ENCODE measurements around the gene CAPN12.

Gene CAPN12

DNA sequence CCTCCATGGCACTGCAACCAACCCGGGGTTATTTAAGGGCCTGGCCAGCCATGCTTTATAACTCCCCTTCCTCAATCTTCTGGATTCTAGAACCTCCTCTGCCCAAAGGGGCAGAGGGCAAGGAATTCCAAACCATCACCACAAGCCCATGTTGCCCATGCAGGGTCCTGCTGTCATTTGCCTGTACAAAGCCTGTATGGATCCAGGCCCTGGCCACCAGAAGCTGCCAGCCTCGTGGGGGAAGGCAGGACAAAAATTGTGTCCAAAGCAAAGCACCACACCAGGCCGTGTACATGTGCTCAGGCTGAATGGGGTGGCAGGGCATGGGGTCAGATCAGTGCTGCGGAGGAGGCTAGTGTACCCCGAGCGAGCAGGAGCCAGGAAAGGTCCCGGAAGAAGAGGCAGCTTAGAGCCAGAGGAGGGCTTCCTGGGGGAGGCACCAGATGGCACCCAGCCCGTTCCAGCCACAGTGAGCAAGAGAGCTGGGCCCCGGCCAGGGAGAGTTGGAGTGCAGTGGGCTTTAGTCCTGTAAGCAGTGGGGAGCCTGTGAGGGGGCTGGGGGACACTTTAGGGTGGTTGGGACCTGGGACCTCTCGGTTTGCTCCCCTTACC lies 35.8 kb downstream of the CAPN12 start:
- no peak for FAIRE-seq

GRCh38 chr19:38707512-38708114 lies 36.7 kb downstream of the CAPN12 start:
- FAIRE-seq, result no peak

GRCh38 chr19:38706792-38707511 lies 37.3 kb downstream of the CAPN12 start:
- FAIRE-seq, result no peak

GRCh38 chr19:38705197-38706019 lies 38.9 kb downstream of the CAPN12 start:
- no peak for FAIRE-seq

DNA sequence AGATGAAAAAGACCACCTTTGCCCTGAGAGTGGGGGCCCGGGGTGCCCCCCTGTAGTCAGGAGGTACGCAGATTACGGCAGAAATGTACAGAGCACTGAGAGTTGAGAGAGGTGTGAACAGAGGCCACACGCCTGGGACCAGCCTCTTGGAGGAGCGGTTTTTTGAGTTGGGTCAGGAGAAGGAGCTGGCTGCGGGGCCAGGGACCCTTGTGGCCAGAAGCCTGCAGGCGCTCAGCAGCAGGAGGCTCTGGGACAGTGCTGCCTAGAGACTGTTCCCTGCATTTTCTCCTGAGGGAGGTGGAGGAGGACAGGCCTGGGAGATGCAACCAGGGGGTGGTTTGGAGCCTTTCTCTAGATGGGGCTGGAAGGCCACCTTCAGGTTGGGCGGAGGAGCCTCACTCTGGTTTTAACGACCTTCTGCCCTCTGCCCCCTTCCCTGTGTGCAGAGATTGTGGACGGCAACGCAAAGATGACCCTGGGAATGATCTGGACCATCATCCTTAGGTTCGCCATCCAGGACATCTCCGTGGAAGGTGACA lies 39.7 kb downstream of the CAPN12 start:
- no peak for FAIRE-seq

DNA sequence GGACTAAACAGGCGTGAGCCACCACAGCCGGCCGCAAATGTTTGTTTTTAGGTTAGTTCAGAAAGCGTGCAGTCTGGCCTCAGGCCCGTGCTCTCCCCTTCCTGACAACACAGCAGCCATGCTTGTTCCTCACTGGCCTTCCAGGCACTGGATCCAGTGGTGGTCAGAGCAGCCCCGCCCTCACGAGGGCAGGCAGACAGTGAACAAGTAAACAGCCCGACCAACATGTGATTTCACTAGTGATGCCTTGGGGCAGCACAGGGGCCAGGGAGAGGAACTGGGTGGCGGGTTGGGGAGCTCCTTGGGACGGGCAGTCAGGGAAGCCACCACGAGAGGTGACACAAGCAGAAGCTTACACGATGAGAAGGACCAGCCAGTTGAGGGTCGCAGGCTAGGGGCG lies 40.8 kb downstream of the CAPN12 start:
- FAIRE-seq, result no peak

DNA sequence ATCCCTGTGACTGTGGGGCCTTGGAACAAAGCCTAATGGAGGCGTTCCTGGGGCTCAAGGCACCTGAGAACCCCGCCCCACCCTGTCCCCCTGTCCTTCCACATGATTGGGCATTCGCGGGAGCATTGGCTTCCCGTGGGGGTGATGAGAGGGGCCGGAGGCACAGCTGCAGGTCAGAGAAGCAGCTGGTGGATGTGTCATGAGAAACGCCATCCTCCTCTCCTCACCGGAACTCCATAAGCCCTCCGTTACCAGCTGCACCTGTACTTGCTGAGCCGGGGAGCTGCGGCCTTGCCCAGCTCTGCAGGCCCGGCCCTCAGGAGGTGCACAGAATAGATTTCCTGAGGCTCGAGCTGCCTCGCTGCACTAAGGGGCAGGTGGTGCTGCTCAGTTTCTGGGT lies 42.0 kb downstream of the CAPN12 start:
- no peak for FAIRE-seq

GRCh38 chr19:38701455-38702063 lies 42.7 kb downstream of the CAPN12 start:
- no peak for FAIRE-seq

GRCh38 chr19:38700902-38701454 lies 43.3 kb downstream of the CAPN12 start:
- no peak for FAIRE-seq

- no peak for FAIRE-seq
These were observed 43.8 kb downstream of the CAPN12 start for GRCh38 chr19:38700350-38700901.

DNA sequence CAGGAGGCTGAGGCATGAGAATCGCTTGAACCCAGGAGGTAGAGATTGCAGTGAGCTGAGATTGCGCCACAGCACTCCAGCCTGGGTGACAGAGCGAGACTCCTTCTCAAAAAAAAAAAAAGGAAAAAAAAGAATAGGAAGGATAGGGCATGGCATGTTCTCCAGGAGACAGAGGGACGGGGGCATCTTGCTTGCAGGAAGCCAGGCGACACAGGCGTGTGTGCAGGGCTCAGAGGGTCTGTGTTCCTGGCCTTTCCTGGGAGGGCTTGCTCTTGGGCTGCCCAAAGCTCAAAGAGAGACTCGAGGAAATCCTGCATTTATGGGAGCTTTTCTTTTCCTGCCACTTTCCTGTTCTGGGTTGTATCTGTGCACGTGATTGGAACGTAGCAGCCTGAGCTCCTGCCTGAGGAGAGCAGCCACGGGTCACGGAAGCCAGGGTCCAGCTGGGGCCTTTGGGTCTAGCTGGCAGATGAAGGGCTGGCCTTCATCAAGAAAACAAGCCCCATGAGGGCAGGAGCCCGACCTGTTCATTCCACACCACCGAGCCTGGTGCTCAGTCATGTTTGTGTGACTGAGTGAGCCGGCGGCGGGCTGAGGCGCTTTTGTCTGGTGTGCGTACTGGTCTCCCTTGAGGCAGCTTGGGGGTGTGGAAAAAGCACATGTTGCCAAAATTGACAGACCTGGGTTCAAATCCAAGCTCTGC lies 44.5 kb downstream of the CAPN12 start:
- FAIRE-seq, result no peak

DNA sequence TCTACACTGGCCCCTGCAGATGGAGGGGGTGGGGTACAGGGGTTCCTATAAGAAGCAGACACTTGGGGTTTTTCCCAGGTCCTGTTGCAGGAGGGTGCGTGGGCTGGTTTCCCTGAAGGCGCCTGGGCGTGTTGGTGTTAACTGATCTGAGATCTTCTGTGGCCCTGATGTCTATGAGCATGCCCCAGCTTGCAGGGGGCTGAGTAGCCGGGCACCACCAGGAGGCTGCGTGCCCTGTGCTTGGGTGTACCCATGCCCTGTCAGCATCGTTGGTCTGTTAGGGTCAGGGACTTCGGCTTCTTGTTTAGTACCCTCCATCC lies 45.3 kb downstream of the CAPN12 start:
- no peak for FAIRE-seq

GRCh38 chr19:38698225-38699026 lies 45.8 kb downstream of the CAPN12 start:
- no peak for FAIRE-seq

- no peak for FAIRE-seq
These were observed 46.6 kb downstream of the CAPN12 start for GRCh38 chr19:38697641-38698071.

- no peak for FAIRE-seq
These were observed 47.1 kb downstream of the CAPN12 start for GRCh38 chr19:38697197-38697596.

- no peak for FAIRE-seq
These were observed 47.6 kb downstream of the CAPN12 start for GRCh38 chr19:38696729-38697055.

DNA sequence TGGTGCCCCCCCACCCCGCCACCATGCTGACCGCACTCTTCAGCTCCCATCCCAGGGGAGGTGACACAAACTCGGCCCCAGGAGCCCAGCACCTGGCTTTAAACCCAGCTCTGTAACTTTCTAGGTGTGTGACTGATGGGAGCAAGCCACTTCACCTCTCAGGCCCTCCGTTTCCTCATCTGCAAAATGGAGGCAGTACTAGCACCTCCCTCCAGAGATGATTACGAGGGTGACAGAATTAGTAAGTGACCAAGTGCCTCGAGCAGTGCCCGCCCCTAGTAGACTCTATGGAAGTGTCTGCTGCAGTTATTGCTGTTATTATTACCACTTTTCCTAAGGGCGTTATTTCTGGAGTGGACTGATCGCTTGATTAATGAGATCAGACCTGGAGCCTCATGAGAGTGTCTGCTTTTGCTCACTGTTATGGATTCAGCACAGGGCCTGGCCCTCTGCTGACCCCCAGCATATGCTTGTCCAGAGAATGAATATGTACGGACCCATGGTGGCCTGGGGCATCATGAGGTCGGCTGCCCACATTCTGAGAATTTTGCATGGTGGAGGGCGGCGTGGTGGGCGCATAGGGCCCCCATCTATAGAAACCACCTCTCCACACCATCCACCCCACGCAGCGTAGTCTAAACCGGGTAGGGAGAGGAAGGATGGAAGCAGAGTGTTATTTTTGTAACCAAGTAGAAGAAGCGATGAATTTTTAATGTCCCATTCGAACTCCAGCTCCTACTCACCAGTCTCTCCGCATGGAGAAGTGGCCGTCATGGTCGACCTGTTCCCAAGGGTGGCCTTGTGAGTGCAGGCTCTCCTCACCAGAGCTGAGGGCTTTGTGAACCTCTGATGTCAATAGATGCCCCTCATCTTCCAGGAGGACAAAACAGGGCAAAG lies 48.2 kb downstream of the CAPN12 start:
- no peak for FAIRE-seq

GRCh38 chr19:38695317-38695683 lies 49.0 kb downstream of the CAPN12 start:
- FAIRE-seq, result no peak

- FAIRE-seq, result no peak
These were observed 50.7 kb downstream of the CAPN12 start for GRCh38 chr19:38693380-38694223.

All from endometrium (tissue), 2 donors.